ENCODE data around the gene SPACA6. TPM values are rescaled to one million over a fixed set of nuclear protein-coding genes. Genes with fewer than 3 reads are reported as not detected.

The SPACA6 gene
- total and polyA plus RNA-seq, 10 of the 15 experiments (the other 5 are each of a cell fraction or from before 2014, with no cell fraction given), result 0.31 to 6.5 (median 1.7) TPM

GRCh38 chr19:51719251-51719988, 26.3 kb downstream of the SPACA6 start (continued):
- TF ChIP-seq BCLAF1 (IDR thresholded peaks at IDR 0.05) (no peak), ZBTB11 (CRISPR knock-in tag; IDR thresholded peaks at IDR 0.05) (no peak), ZZZ3 (IDR thresholded peaks at IDR 0.05; ENCODE audit: control insufficient read depth, insufficient read length, low read depth) (no peak), CEBPZ (IDR thresholded peaks at IDR 0.05; ENCODE audit: low read depth, low read length) (no peak)

All from GM12878 (cell line).